ENCODE data around the gene RABGAP1L.

DNA sequence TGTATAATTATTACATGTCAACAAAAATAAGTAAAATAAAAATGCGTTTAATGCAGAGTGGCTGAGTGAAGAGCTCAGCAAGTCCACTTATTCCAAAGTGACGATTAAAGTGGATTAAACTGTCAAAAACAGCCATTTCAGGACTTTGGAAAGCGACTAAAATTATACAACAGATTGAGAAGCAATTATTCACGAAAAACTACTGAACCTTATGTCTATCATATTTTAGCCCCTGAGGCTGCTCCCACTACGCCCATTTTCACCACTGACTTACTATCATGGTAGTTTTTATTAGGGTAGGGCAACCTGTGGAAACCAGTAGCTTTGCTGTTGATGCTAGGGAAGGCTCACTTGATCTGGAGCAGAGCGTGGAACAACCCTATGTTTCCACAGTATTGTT is 174.1 kb downstream of the RABGAP1L start:
- TF ChIP-seq CTCF (IDR thresholded peaks at IDR 0.05 in 2 of 3, conservative IDR thresholded peaks at IDR 0.05 in 1 of 3; ENCODE audit: borderline replicate concordance in 1 of 3, insufficient read depth in 1 of 3, low read depth in 2 of 3, low read length in 2 of 3) (no peak), POLR2A (IDR thresholded peaks at IDR 0.05; ENCODE audit: borderline replicate concordance, extremely low read depth, insufficient read depth, insufficient read length) (no peak), ZBTB33 (IDR thresholded peaks at IDR 0.05; ENCODE audit: extremely low read depth, insufficient replicate concordance, low read length) (no peak)
- TF ChIP-seq, protein P1, sequence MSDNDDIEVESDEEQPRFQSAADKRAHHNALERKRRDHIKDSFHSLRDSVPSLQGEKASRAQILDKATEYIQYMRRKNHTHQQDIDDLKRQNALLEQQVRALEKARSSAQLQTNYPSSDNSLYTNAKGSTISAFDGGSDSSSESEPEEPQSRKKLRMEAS (IDR thresholded peaks at IDR 0.05): no peak

Measured in HCT116 (cell line).